Measurements from ENCODE around the gene TMEM97. TPM values are rescaled to one million over a fixed set of nuclear protein-coding genes. Genes with fewer than 3 reads are reported as not detected.

TMEM97 gene
- polyA plus RNA-seq, 3 donors, result 1.3 to 1.5 (median 1.4) TPM

- H3K4me1 ChIP-seq (ENCODE audit: control insufficient read depth in 1 of 2, insufficient read depth in 2 of 2, low read length in 2 of 2), result peaks cover 7 to 9% of the 10 kb centered on the region in 2 donors
- intact Hi-C loops (cut with micrococcal nuclease), result no loop called here
- H3K27ac ChIP-seq (ENCODE audit: low read depth in 1 of 2, low read length in 2 of 2), result no peak overlapping the region
- H3K4me2 ChIP-seq (replicated peaks; ENCODE audit: extremely low read depth, low read length, poor library complexity, severe bottlenecking), result no peak overlapping the region
- H3K9me3 Mint-ChIP-seq, result no peaks in the 10 kb centered on the region
- H3K27me3 Mint-ChIP-seq (ENCODE audit: low read depth in 3 of 3), result peaks cover 0 to 3% (median 2%) of the 10 kb centered on the region in 3 donors
- peaks cover 9% of the 10 kb centered on the region for H4K20me1 ChIP-seq (ENCODE audit: insufficient read depth, low read length)
- H3K4me3 ChIP-seq (replicated peaks in 1 of 3; ENCODE audit: low read depth in 2 of 3, low read length in 3 of 3), result no peak overlapping the region
- H3K4me3 Mint-ChIP-seq, result no peak overlapping the region
- H3K36me3 ChIP-seq (replicated peaks in 1 of 2; ENCODE audit: control insufficient read depth in 1 of 2, insufficient read depth in 2 of 2, low read length in 2 of 2), result peaks cover 52% of the 10 kb centered on the region in 2 donors
- TF ChIP-seq CTCF (IDR thresholded peaks at IDR 0.05), result no peak
- peaks cover 8% of the 10 kb centered on the region for H3K4me1 Mint-ChIP-seq
- H3K27me3 ChIP-seq (ENCODE audit: control insufficient read depth in 2 of 2, insufficient read depth in 2 of 2, low read length in 2 of 2), result no peaks in the 10 kb centered on the region
- H3K9me3 ChIP-seq (replicated peaks in 1 of 2; ENCODE audit: control insufficient read depth in 1 of 2, insufficient read depth in 1 of 2, low read length in 2 of 2), result no peaks in the 10 kb centered on the region
- H3K27ac Mint-ChIP-seq, result no peak overlapping the region
- H3K79me2 ChIP-seq (ENCODE audit: insufficient read depth, low read length), result no peaks in the 10 kb centered on the region
- H3K36me3 Mint-ChIP-seq, result peaks cover 46 to 71% of the 10 kb centered on the region in 2 donors
- WGBS (ENCODE audit: insufficient coverage), result no CpG with 5 or more reads among the region's 3 CpGs
- H3K9ac ChIP-seq (ENCODE audit: insufficient read depth, low read length, poor library complexity, severe bottlenecking), result no peak overlapping the region
- DNase-seq, result no peak
- no peak overlapping the region for H2AFZ ChIP-seq (ENCODE audit: insufficient read depth, low read depth, low read length, poor library complexity, severe bottlenecking)
Observed at GRCh38 chr17:28365487-28365886, 46.5 kb downstream of the TMEM97 start.

- intact Hi-C loops (cut with micrococcal nuclease), result no loop called here
- Mint-ChIP-seq H3K36me3 (peaks cover 34 to 60% of the 10 kb centered on the region in 2 donors), H3K4me1 (peaks cover 17% of the 10 kb centered on the region), H3K27ac (peak overlapping the region in 2 of 7 donors; percentile 11 to 54), H3K9me3 (no peaks in the 10 kb centered on the region), H3K4me3 (no peak overlapping the region), H3K27me3 (ENCODE audit: low read depth in 3 of 3) (peaks cover 2 to 9% (median 3%) of the 10 kb centered on the region in 3 donors)
- Histone ChIP-seq H3K4me2 (replicated peaks; ENCODE audit: extremely low read depth, low read length, poor library complexity, severe bottlenecking) (no peak overlapping the region), H4K20me1 (ENCODE audit: insufficient read depth, low read length) (peaks cover 9% of the 10 kb centered on the region), H3K4me3 (replicated peaks in 1 of 3; ENCODE audit: low read depth in 2 of 3, low read length in 3 of 3) (no peak overlapping the region), H3K27ac (ENCODE audit: low read depth in 1 of 2, low read length in 2 of 2) (no peak overlapping the region), H3K9me3 (replicated peaks in 1 of 2; ENCODE audit: control insufficient read depth in 1 of 2, insufficient read depth in 1 of 2, low read length in 2 of 2) (no peaks in the 10 kb centered on the region), H3K36me3 (replicated peaks in 1 of 2; ENCODE audit: control insufficient read depth in 1 of 2, insufficient read depth in 2 of 2, low read length in 2 of 2) (peaks cover 40 to 41% of the 10 kb centered on the region in 2 donors), H2AFZ (ENCODE audit: insufficient read depth, low read depth, low read length, poor library complexity, severe bottlenecking) (no peak overlapping the region), H3K4me1 (ENCODE audit: control insufficient read depth in 1 of 2, insufficient read depth in 2 of 2, low read length in 2 of 2) (peaks cover 14 to 20% of the 10 kb centered on the region in 2 donors), H3K9ac (ENCODE audit: insufficient read depth, low read length, poor library complexity, severe bottlenecking) (no peak overlapping the region), H3K27me3 (ENCODE audit: control insufficient read depth in 2 of 2, insufficient read depth in 2 of 2, low read length in 2 of 2) (peaks cover 0 to under 1% of the 10 kb centered on the region in 2 donors), H3K79me2 (ENCODE audit: insufficient read depth, low read length) (no peaks in the 10 kb centered on the region)
- no peak for TF ChIP-seq CTCF (IDR thresholded peaks at IDR 0.05)
- DNase-seq, result no peak
- 100% methylated on average over 1 of the region's 1 CpG for WGBS (ENCODE audit: insufficient coverage)
Observed at GRCh38 chr17:28366605-28367004, 47.6 kb downstream of the TMEM97 start.

All from CD14-positive monocyte (primary cell).